IMR-90 (cell line): ENCODE results near the gene USP26.

Experiments used
- BHLHE40 ChIP-seq: fragments of 150-350 bp; IDR thresholded peaks from 2 replicates; pipeline ENCODE4 v1.6.1; 2016; ENCODE audit warnings: mild to moderate bottlenecking, low read depth, low read length
- CHD1 ChIP-seq: IDR thresholded peaks from 2 replicates; pipeline ENCODE4 v1.6.1; 2012; ENCODE audit warnings: low read depth, low read length, improper control_type of control experiment
- CTCF ChIP-seq: conservative IDR thresholded peaks from 2 replicates; pipeline ENCODE4 v1.5.1; 2012; ENCODE audit warnings: mild to moderate bottlenecking, low read depth, low read length, improper control_type of control experiment
- ELK1 ChIP-seq: fragments of 150-350 bp; IDR thresholded peaks from 2 replicates; pipeline ENCODE4 v1.6.1; 2016; ENCODE audit warnings: low read depth, mild to moderate bottlenecking, low read length, moderate library complexity, borderline replicate concordance
- MAFK ChIP-seq: IDR thresholded peaks from 2 replicates; pipeline ENCODE4 v1.6.1; 2012; ENCODE audit warnings: low read depth, low read length, improper control_type of control experiment
- MXI1 ChIP-seq: IDR thresholded peaks from 2 replicates; pipeline ENCODE4 v1.6.1; 2012; ENCODE audit warnings: low read depth, mild to moderate bottlenecking, low read length, moderate library complexity, borderline replicate concordance
- POLR2A ChIP-seq: IDR thresholded peaks from 2 replicates; pipeline ENCODE4 v1.6.1; 2012; ENCODE audit warnings: mild to moderate bottlenecking, low read depth, low read length
- RCOR1 ChIP-seq: IDR thresholded peaks from 2 replicates; pipeline ENCODE4 v1.6.1; 2012; ENCODE audit warnings: mild to moderate bottlenecking, low read length, improper control_type of control experiment; ENCODE audit not compliant: insufficient replicate concordance
- RFX5 ChIP-seq: IDR thresholded peaks from 2 replicates; pipeline ENCODE4 v1.8.0; 2012; ENCODE audit warnings: low read depth, mild to moderate bottlenecking, low read length, moderate library complexity
- USF2 ChIP-seq: fragments of 150-350 bp; IDR thresholded peaks from 2 replicates; pipeline ENCODE4 v1.6.1; 2017; ENCODE audit warnings: mild to moderate bottlenecking, antibody characterized with exemption, low read length, low read depth

GRCh38 chrX:133005616-133006015, 91.3 kb downstream of the USP26 start:
- TF ChIP-seq CHD1: no peak
- no peak for TF ChIP-seq POLR2A
- no peak for TF ChIP-seq CTCF
- no peak for TF ChIP-seq USF2
- TF ChIP-seq MAFK: no peak
- TF ChIP-seq BHLHE40: no peak
- no peak for TF ChIP-seq ELK1
- no peak for TF ChIP-seq MXI1
- no peak for TF ChIP-seq RFX5
- TF ChIP-seq RCOR1: no peak
